Measurements from ENCODE around the gene VOPP1.

GRCh38 chr7:55561690-55562089, 10.6 kb downstream of the VOPP1 start:
- no peak for TF ChIP-seq POLR2A (IDR thresholded peaks at IDR 0.05)
- TF ChIP-seq, protein P1, sequence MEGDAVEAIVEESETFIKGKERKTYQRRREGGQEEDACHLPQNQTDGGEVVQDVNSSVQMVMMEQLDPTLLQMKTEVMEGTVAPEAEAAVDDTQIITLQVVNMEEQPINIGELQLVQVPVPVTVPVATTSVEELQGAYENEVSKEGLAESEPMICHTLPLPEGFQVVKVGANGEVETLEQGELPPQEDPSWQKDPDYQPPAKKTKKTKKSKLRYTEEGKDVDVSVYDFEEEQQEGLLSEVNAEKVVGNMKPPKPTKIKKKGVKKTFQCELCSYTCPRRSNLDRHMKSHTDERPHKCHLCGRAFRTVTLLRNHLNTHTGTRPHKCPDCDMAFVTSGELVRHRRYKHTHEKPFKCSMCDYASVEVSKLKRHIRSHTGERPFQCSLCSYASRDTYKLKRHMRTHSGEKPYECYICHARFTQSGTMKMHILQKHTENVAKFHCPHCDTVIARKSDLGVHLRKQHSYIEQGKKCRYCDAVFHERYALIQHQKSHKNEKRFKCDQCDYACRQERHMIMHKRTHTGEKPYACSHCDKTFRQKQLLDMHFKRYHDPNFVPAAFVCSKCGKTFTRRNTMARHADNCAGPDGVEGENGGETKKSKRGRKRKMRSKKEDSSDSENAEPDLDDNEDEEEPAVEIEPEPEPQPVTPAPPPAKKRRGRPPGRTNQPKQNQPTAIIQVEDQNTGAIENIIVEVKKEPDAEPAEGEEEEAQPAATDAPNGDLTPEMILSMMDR (IDR thresholded peaks at IDR 0.05) = no peak
